HUES64 (cell line): ENCODE results near the gene ATP6V1G1.
"Not testable (repeated sequence)": the region's sequence is repeated elsewhere in the genome, so short reads cannot be mapped to it uniquely, and the experiment has no call there.

Source experiments
- H3K27ac ChIP-seq: 2 replicates; pipeline ENCODE4 v1.7.0; 2013; ENCODE audit warnings: low read depth, low read length, inconsistent platforms
- H3K27me3 ChIP-seq: 2 replicates; pipeline ENCODE4 v1.6.1; 2013; ENCODE audit warnings: mild to moderate bottlenecking, low read length; ENCODE audit not compliant: insufficient read depth
- H3K36me3 ChIP-seq: 2 replicates; pipeline ENCODE4 v1.6.1; 2013; ENCODE audit warnings: mild to moderate bottlenecking, low read length; ENCODE audit not compliant: insufficient read depth
- H3K4me1 ChIP-seq: 2 replicates; pipeline ENCODE4 v1.6.1; 2013; ENCODE audit warnings: mild to moderate bottlenecking, low read length, moderate library complexity; ENCODE audit not compliant: insufficient read depth
- H3K4me3 ChIP-seq: 2 replicates; pipeline ENCODE4 v1.5.1; 2013; ENCODE audit warnings: mild to moderate bottlenecking, low read length, moderate library complexity
- H3K9ac ChIP-seq: 2 replicates; pipeline ENCODE4 v1.6.1; 2013; ENCODE audit warnings: mild to moderate bottlenecking, low read depth, low read length
- H3K9me3 ChIP-seq: 2 replicates; pipeline ENCODE4 v1.6.1; 2013; ENCODE audit warnings: low read depth, low read length; ENCODE audit not compliant: insufficient read depth
- WGBS: fragments of 150-250, 120-280 bp; methylation state at CpG from one replicate; pipeline ENCODE4 v1.1.7; 2013; ENCODE audit warnings: missing lambda C conversion rate; 5-methylcytosine and 5-hydroxymethylcytosine counted together

ATP6V1G1 gene

GRCh38 chr9:114601787-114602186, 14.2 kb downstream of the ATP6V1G1 start:
- not testable (repeated sequence) for H3K9me3 ChIP-seq, H3K27ac ChIP-seq, H3K9ac ChIP-seq, H3K4me3 ChIP-seq, H3K27me3 ChIP-seq, H3K4me1 ChIP-seq
- 86% methylated on average over 2 of the region's 2 CpGs for WGBS
- peaks cover 40% of the 10 kb centered on the region for H3K36me3 ChIP-seq

- no peak overlapping the region for H3K4me3 ChIP-seq
- H3K27me3 ChIP-seq: no peaks in the 10 kb centered on the region
- H3K9ac ChIP-seq: no peak overlapping the region
- no peaks in the 10 kb centered on the region for H3K4me1 ChIP-seq
- H3K27ac ChIP-seq: no peak overlapping the region
- 0 out of 2 replicates have a peak, but pooled peaks cover 4% of the 10 kb centered on the region for H3K9me3 ChIP-seq
- H3K36me3 ChIP-seq: peaks cover 34% of the 10 kb centered on the region
- 92% methylated on average over 5 of the region's 5 CpGs for WGBS
Measured at GRCh38 chr9:114602620-114603019, 15.1 kb downstream of the ATP6V1G1 start.

- Histone ChIP-seq H3K9ac (no peak overlapping the region), H3K27ac (no peak overlapping the region), H3K4me3 (no peak overlapping the region), H3K9me3 (0 out of 2 replicates have a peak, but pooled peaks cover 4% of the 10 kb centered on the region), H3K4me1 (no peaks in the 10 kb centered on the region), H3K27me3 (no peaks in the 10 kb centered on the region), H3K36me3 (peaks cover 28% of the 10 kb centered on the region)
- 92% methylated on average over 4 of the region's 4 CpGs for WGBS
Measured at GRCh38 chr9:114603248-114603647, 15.7 kb downstream of the ATP6V1G1 start.

GRCh38 chr9:114604989-114605388, 17.4 kb downstream of the ATP6V1G1 start:
- no peak overlapping the region for H3K4me3 ChIP-seq
- no peak overlapping the region for H3K27ac ChIP-seq
- H3K9me3 ChIP-seq: 0 out of 2 replicates have a peak, but pooled peaks cover 4% of the 10 kb centered on the region
- no peaks in the 10 kb centered on the region for H3K4me1 ChIP-seq
- H3K9ac ChIP-seq: no peak overlapping the region
- WGBS: 90% methylated on average over 3 of the region's 3 CpGs
- H3K27me3 ChIP-seq: no peaks in the 10 kb centered on the region
- peaks cover 12% of the 10 kb centered on the region; the same call in 1 of the 2 replicates for H3K36me3 ChIP-seq

- peaks cover 10% of the 10 kb centered on the region for H3K27me3 ChIP-seq
- H3K9ac ChIP-seq: no peak overlapping the region
- H3K4me1 ChIP-seq: no peaks in the 10 kb centered on the region; the same call in 1 of the 2 replicates
- H3K27ac ChIP-seq: no peak overlapping the region
- no peak overlapping the region for H3K4me3 ChIP-seq
- H3K36me3 ChIP-seq: peaks cover 2% of the 10 kb centered on the region; the same call in 1 of the 2 replicates
- no peaks in the 10 kb centered on the region for H3K9me3 ChIP-seq
- 78% methylated on average over 7 of the region's 7 CpGs for WGBS
Measured at GRCh38 chr9:114606068-114606467, 18.5 kb downstream of the ATP6V1G1 start.

GRCh38 chr9:114606597-114607207, 19.1 kb downstream of the ATP6V1G1 start:
- Histone ChIP-seq H3K27me3 (peaks cover 11% of the 10 kb centered on the region), H3K27ac (no peak overlapping the region), H3K4me3 (no peak overlapping the region), H3K9ac (no peak overlapping the region), H3K36me3 (no peaks in the 10 kb centered on the region), H3K4me1 (peaks cover under 1% of the 10 kb centered on the region; the same call in 1 of the 2 replicates), H3K9me3 (no peaks in the 10 kb centered on the region)

- Histone ChIP-seq H3K27ac (no peak overlapping the region), H3K9ac (no peak overlapping the region)
Measured at GRCh38 chr9:114607671-114608524, 20.3 kb downstream of the ATP6V1G1 start.

GRCh38 chr9:114608525-114608796, 20.9 kb downstream of the ATP6V1G1 start:
- Histone ChIP-seq H3K36me3 (no peaks in the 10 kb centered on the region), H3K27ac (no peak overlapping the region), H3K9ac (no peak overlapping the region), H3K4me1 (peaks cover 16% of the 10 kb centered on the region), H3K27me3 (peaks cover 11% of the 10 kb centered on the region), H3K9me3 (no peaks in the 10 kb centered on the region), H3K4me3 (no peak overlapping the region)
- 95% methylated on average over 2 of the region's 2 CpGs for WGBS

More at GRCh38 chr9:114607671-114608524, 20.3 kb downstream of the ATP6V1G1 start:
- Histone ChIP-seq H3K4me3 (no peak overlapping the region), H3K36me3 (no peaks in the 10 kb centered on the region), H3K27me3 (peaks cover 11% of the 10 kb centered on the region), H3K4me1 (peaks cover 11% of the 10 kb centered on the region), H3K9me3 (no peaks in the 10 kb centered on the region)
- WGBS: 92% methylated on average over 6 of the region's 6 CpGs

GRCh38 chr9:114611516-114612271, 24.1 kb downstream of the ATP6V1G1 start:
- Histone ChIP-seq H3K27me3 (peaks cover 11% of the 10 kb centered on the region), H3K9me3 (no peaks in the 10 kb centered on the region), H3K36me3 (no peaks in the 10 kb centered on the region), H3K27ac (no peak overlapping the region; the same call in 1 of the 2 replicates), H3K4me3 (peak overlapping the region; percentile 63), H3K9ac (peak overlapping the region; percentile 76), H3K4me1 (peaks cover 16% of the 10 kb centered on the region)
- WGBS: 11% methylated on average over 58 of the region's 58 CpGs

- Histone ChIP-seq H3K27ac (no peak overlapping the region), H3K9ac (no peak overlapping the region), H3K4me3 (peak overlapping the region; percentile 63), H3K27me3 (peaks cover 11% of the 10 kb centered on the region), H3K4me1 (peaks cover 16% of the 10 kb centered on the region), H3K9me3 (no peaks in the 10 kb centered on the region), H3K36me3 (no peaks in the 10 kb centered on the region; the same call in 1 of the 2 replicates)
- WGBS: 61% methylated on average over 4 of the region's 4 CpGs
Measured at GRCh38 chr9:114612272-114612923, 24.8 kb downstream of the ATP6V1G1 start.
